Activated CD4-positive, alpha-beta T cell treated with anti-CD3 and anti-CD28 coated beads for 48 hours (primary cell): ENCODE data around the gene KNDC1.

ENCODE experiments used
- DNase-seq: peaks from one replicate; pipeline ENCODE4 v3.0.0-alpha.2; 2020

The KNDC1 gene

DNA sequence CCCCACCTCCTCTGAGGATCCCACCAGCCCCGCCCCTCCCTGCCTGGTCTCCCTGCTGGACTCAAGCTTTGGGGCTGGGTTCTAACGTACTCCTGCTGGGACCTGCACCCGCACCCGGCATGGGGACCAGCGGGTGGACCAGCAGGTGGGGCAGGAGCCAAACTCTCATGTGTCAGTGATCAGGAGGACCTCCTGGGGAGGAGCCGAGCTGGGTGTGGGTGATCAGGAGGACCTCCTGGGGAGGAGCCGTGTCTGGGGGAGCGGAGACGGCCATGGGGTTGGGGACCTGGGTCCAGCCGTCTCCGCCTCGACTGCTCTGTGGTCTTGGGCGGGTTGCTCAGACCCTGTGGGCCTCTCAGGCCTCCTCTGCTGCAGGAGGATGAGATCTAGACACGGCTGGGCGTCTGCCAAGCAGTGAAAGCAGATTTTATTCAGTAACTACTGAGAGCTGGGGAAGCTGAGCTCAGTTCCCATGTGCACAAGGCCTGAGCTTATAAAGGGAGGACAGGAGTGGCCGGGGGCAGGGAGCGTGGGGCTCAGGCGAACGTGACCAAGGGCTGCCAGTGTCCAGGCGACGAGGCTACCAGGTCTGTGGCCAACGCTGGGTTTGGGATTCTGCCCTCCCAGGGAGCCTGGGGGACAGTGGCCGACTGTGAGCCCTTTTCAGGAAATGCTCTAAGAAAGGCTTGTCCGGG, 36.3 kb downstream of the KNDC1 start:
- DNase-seq: no peak

DNA sequence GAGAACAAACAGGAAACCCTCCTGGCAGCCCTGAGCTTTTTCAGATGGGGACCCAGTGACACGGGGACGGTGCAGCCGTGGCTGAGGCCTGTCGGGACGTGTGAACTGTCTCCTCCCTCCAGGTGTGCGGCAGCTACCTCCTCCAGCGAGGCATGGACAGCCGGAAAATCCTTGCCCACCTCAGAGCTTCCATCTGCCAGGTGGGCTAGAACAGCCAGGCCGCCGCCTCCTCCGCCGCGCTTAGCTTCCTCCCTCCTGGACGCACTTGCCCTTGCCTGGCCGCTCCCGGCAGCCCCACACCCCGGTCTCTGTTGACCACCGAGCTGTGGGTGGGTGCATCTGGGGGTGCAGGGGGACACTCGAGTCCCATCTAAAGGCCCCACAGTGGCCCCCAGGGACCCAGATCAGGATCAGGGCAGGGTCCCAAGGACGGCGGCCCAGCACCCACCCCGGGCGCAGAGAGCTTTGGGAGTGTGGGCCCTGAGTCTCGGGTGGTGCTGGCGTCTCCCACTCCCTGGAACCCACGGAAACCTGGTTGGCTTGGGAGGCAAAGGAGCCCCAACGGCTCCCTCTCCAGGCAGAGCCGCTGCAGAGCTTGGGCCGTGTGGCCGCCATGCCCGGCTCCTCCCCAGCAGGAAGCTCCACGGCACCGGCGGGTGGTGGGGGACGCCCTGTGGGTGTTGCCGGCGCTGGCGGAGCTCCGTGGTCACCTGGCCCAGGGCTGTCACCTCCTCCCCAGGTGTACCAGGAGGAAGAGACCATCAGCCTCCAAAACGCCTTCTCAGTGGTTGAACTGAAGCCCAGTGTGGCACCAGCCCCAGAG, 37.1 kb downstream of the KNDC1 start:
- DNase-seq: no peak

DNA sequence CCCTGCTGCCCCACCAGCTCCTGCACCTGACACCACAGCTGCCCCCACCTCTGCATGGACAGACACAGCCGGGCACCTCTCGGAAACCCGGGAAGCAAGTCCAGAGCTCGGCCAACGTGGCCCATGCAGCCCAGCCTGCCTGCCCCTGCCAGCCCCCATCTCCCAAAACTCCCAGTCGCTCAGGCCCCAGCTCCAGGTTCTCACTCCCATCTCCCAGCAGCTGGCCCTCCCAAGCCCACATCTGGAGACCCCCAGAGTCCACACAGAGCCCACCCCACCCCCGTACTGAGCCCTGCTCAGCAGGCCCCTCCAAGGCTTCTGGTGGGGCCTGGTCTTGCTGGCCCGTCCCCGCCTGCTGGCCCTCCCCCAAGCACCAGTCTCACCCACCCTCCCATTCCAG, 37.8 kb downstream of the KNDC1 start:
- no peak for DNase-seq

DNA sequence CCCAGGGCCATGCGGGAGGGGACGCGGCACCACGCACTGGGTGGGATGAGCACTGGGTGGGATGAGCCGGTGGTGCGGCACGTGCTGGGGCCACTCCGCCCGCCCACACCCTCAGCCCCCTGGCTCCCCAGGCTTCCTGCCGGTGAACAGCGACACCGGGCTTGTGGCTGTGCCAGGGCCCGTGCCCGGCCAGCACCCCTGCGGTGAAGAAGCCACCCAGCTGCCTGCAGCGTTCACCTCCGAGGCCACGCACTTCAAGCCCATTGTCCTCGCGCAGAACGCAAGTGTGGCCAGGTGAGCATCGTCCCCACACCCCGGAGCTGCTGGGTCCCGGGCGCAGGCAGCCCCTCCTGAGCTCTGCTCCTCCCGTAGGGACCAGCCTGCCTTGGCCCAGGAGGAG, 38.2 kb downstream of the KNDC1 start:
- DNase-seq: no peak

DNA sequence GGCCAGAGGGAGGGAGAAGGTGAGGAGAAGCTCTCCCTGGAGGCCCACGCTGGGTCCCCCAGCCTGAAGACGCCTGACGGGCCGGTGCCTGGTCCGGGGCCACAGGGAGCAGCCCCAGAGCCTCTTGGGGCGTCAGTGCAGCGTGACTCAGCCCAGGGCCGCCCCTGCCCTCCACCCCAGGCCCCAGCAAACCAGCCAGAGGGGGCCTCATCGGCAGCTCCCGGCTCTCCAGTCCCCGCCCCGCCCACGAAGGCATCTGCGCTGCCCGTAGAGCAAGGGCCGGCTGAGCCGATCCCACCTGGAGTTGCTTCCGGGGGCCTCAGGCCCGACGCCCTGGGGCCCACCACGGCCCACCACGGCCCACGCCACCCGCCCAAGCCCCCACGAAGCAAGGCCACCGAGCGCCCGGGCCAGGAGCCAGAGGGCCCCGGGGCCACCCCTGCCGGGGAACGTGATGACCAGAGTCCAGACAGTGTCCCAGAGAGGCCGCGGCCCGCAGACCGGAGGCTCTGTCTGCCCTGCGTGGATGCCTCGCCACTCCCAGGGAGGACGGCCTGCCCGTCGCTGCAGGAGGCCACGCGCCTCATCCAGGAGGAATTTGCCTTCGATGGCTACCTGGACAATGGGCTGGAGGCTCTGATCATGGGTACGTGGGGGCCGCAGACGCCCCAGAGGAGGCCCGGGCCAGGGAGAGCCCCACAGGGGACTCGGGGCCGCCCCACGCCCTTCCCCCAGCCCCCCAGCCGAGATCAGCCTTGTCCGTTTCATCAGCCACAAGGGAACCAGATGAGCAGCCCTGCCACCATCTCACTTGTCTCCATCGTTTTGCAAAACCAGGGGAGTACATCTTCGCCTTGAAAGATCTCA, 38.8 kb downstream of the KNDC1 start:
- no peak for DNase-seq

DNA sequence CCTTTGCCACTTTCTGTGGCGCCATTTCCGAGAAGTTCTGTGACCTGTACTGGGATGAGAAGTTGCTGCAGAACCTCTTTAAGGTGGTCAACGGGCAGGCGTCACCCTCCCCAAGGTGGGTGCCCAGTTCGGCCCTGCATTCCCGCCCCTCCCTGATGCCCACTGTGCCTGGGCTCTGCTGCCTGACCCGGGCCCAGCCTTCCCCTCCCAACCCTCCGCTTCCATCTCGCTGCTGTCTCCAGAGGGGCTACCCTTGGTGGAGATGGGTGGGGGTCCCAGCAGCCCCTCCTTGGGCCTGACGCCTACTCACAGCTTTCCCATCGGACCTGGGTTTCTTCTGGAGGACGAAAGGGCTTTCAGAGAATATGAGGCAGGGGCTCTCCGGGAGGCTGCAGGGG, 39.5 kb downstream of the KNDC1 start:
- no peak for DNase-seq

DNA sequence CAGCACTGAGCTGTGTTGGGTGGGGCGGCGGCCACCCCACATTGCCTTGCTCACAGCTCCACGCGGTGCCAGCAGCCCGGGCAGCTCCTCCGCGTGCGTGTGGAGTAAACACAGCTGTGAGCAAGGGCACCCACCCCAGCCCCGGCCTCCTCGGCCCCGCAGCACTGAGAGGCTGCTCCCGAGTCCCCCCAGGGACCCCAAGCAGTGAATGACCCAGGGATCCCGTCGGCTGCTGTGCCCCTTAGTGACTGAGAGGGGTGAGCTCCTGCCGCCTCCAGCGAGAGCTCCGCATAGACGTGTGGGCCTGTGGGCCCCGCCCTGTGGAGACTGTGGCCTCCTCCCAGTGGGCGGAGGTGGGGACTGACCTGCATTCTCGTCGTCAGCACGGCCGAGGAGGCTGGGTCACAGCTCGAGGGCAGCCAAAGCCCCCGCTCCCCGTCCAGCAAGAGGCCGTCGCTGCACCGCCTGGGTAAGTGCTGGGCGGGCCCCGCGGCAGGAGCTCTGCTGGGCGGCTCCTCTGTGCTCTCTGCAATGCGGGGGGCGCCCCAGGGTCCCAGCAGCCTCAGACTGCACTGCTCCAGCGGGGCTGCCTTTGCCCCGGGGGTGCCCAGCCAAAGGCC, 40.1 kb downstream of the KNDC1 start:
- DNase-seq: no peak

DNA sequence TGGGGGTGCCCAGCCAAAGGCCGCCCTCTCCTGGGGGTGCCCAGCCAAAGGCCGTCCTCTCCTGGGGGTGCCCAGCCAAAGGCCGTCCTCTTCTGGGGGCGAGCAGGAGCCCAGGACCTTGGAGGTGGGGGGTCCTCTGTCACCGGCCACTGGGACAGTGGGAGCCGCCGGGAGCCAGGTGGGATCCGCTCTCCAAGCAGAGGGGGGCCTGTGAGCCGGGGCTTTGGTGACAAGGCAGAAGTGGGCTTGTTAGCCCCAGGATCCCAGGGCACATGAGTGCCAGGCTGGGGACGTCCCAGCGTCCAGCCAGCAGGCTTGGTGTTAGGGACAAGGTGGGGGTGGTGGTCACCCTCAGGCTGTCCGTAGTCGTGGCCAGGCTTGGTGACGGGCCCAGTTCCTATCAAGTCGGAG, 40.6 kb downstream of the KNDC1 start:
- no peak for DNase-seq

DNA sequence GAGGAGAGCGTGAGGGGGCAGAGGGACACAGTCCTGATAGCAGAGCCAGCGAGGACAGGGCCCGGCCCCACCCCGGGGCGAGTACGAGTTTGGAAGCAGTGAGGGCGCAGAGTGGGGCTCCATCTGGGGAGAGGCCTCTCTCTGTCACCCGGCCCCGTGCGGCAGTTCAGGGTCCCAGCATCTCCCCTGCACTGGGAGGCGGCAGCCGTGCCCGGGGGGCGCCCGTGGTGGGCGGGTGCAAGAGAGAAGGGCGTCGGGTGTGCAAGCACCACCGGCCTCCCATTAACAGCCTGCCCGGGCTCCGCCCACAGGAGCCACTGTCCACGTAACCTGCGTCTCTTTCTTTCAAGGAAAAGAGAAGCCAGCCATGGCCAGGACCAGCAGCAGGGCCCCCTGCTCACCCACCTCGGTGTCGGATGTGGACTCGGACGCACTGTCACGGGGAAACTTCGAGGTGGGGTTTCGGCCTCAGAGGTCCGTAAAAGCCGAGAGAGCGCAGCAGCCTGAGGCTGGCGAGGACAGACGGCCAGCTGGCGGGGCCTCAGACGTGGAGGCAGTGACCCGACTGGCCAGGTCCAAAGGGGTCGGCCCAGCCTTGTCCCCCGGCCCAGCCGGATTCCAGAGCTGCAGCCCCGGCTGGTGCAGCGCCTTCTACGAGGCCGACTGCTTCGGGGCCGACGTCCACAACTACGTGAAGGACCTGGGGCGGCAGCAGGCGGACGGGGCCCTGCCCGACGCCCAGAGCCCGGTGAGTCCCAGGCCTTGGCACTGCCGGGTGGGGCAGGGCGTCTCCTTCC, 41.3 kb downstream of the KNDC1 start:
- no peak for DNase-seq

DNA sequence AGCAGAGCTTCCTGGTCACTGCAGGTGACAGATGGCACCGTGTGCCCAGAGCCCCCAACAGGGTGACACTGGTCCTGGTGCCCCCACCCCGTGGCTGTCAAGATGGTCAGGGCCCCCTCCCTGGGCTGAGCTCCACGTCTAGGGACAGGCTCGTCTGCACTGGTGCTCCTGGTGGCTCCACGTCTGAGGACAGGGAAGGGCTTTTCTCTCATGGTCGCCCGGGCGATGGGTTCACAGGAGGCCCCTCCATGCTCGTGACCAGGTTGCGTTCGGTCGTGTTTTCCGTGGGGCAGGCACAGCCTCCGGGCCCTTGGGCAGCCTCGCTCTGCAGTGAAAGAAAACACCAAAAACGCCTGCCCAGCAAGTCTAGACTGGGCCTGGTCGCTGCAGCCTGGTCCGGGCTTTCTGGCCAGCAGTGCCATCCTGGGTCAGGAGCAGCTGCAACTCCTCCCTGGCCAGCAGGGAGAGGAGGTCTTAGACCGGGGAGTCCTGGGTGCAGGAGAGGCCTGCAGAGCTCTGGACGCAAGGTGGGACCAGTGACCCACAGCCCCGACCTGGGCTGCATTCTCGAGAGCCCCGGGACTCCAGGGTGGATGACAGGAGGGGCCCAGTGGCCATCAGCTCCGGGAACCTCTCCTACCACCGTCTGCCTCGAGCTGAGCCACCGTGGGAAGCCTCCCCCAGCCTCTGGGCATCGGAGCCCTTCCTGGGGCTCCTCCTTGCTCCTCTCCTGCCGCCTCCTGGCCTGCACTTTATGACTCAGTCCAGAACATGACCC, 42.1 kb downstream of the KNDC1 start:
- no peak for DNase-seq

DNA sequence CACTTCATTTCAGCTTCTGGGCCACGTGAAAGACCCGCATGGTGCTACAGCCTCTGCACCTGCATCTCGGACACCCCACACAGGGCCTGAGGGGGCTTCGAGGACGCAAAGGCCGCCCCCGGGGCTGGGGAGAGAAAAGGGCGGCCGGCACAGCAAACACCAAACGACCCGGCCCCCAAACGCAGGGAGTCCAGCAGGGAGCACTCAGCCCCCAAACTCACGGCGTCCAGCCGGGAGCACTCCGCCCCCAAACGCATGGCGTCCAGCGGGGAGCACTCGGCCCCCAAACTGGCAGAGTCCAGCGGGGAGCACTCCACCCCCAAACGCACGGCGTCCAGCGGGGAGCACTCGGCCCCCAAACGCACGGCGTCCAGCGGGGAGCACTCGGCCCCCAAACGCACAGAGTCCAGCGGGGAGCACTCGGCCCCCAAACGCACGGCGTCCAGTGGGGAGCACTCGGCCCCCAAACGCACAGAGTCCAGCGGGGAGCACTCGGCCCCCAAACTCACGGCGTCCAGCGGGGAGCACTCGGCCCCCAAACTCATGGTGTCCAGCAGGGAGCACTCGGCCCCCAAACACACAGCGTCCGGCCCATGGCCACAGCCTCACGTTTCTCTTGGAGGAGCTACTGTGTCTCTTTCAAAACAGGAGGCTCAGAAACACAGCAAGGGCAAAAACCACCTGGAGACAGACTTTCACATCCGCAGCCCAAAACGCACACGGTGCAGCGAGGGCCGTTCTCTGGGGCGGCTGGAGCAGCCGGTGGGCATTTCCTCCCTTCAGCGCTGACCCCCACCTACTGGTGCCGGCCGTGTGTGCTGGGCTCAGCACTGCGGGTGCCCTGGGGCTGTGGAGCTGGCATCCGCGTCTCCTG, 43.0 kb downstream of the KNDC1 start:
- DNase-seq: no peak

DNA sequence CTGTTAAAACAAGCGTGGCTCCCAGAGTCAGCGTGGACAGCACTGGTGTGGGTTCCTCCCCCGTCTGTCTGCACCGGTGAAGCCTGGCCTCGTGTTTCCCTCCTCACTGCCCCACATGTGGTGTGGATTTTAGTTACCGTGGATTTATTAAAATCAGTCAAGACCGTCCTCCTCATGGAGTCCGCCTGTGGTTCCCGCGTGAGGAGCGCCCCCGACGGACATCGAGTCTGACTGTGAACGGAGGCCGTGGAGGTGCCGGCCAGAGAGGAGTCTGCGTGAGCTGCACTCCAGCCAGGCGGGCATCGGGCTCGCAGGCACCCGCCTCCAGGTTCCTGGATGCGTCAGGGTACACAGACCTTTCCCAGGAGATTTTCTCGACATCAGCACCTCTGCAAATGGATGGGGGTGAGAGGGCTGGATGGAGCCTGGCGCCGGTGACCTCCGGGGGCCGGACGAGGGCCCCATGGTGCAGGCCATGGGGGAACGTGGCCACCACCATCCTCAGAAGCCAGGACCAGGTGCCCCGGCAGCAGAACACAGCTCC, 43.7 kb downstream of the KNDC1 start:
- no peak for DNase-seq

DNA sequence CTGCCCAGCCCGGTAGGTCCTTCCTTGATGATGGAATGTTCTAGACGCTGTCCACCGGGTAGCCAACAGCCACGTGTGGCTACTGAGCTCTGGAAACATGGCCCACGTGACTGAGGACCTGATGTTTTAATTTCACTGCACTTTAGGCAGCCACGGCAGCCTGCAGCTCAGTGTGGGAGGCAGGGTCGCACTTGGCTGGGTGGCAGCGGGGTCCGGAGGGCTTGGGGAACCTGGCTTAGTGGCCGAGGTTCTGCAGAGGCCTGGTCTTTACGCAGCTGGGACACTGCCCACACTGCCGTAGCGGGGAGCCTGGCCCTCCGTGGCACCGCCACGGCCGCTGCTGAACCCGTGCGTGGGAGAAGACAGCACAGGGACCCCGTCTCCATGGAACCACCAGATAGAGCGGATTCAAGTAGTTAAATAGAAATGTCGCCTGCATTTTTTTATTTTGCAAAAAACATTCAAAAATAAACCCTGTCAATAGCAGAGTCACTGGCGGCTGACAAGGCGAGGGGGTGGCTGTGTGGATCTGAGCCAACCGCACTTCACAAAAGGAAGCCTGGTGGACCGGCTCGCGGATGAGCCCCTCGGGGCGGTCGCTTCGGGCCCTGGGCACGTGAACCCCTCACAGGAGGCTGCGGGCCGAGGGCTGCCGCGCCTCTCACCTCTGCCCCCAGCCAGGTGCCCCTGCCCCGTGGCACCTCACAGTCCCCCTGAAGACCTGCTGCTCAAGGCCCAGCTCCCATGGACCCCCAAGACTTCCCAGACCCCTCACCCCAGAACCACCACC, 44.4 kb downstream of the KNDC1 start:
- no peak for DNase-seq

DNA sequence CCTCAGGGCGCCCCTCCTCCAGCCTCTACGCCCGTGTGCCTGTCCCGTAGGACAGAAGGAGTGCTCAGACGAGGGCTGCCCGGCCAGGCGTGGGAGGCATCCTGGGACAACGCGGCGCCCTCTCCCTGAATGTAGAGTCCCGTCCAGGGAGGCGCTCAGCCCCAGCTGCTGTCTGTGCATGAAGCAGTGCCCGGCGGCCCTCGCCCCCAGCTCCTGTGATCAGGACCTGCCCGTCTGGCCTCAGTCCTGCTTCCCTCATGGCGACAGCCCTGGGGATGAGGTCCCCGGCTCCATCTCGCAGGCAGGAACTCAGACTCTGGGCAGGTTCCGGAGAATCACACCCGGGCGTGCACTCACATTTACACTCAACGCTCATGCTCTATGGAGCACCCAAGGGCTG, 45.1 kb downstream of the KNDC1 start:
- no peak for DNase-seq

DNA sequence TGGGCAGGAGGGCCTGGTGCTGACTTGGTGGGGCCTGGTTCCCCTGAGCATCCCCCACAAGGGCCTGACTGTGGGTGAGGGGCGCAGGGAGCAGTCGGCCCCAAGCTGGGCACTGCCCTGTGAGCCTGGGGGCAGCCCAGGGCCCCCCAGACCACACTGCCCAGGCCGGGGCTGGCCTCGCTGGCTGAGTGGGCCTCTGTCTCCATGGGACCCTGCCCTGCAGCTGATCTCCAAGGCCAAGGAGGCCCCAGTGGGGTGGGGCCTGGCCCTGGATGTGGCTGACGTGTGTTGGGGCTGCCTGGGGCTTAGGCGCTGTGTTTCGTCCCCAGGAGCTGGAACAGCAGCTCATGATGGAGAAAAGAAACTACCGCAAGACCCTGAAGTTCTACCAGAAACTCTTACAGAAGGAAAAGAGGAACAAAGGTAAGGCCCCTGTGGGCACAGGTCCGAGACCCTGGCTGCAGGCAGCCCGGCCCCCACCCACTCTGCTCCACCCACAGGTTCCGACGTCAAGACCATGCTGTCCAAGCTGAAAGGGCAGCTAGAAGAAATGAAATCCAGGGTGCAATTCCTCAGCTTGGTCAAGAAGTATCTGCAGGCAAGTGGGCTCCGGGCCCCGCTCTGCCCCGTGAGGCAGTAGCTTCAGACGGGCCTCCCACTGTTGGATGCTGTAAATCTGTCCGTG, 46.5 kb downstream of the KNDC1 start:
- no peak for DNase-seq

DNA sequence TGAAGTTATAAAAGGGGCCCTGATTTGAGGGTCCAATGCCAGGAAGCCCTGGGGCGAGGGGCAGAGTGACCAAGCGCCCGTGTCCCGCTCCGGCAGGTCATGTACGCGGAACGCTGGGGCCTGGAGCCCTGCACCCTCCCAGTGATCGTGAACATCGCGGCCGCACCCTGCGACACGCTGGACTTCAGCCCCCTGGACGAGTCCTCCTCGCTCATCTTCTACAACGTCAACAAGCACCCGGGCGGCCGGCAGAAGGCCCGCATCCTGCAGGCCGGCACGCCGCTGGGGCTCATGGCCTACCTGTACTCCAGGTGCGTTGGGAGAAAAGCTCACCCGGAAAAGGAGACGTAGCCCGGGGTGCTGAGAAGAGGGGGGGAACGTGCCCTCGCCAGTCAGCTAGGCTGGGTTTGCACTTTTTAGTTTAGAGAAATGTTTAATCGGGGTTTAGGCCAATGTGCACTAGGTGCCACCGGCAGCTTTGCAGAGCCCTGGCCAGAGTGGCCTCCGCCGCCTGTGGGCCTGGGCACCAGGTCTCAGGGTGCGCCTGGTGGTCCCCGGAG, 47.1 kb downstream of the KNDC1 start:
- DNase-seq: no peak

DNA sequence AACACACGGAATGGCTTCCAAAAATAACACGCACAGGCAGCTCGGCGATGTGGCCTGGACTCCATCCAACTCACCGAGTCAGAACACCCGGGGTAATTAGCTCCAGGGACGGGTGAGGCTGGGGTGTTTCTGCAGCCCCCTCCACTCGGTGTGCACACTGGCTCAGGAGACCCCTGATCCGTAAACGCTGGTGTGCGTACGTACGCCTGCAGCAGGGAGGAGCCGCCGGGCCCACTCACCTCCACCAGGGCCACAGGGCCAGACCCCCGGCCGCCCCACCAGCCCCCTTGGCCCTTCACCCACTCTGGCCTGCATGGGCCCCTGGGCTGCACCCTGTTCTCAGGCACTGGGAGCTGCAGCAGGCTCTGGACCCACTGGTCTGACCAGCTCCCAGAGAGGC, 47.6 kb downstream of the KNDC1 start:
- DNase-seq: no peak

DNA sequence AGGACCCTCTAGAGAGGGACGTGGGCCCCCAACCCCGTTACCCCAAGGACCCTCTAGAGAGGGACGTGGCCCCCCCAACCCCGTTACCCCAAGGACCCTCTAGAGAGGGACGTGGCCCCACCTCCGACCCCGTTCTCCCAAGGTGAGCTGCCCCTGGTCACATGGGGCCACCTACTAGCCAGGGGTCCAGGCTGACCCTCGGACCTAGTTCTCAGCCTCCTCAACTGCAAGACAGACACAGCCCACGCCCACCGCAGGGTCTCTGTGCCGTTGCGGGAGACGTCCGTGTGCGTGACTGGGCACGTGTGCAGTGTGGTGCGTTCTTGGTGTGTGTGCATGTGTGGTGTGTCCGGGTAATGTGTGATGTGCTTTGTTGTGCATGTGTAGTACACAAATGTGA, 48.4 kb downstream of the KNDC1 start:
- DNase-seq: no peak
